Measurements from ENCODE around the gene DRC7.

Gene DRC7

DNA sequence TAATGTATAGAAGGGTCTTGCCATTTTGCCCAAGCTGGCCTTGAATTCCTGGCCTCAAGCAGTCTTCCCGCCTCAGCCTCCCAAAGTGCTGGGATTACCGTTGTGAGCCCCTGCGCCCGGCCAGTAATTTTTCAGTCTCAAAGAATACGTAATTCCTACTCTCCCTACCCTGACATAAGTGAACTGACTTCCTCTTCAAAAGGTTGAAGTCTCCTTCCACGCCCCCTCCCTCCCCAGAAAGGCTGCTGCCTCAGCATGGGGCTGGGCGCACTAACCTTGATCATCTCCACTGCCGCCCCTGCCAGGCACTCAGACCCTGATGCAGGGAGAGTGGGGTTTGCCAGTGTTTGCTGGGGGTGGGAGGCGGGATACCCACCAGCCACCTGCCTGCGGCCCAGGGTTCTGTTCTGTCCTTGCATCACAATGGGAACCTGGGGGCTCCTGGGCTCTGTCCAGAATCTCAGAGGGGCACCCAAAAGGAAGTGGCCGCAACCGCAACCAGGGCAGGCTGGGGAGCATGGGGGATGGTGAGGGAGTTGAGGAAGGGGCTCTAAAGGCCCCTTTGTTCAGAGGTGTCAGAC, 80.2 kb downstream of the DRC7 start:
- no peak for TF ChIP-seq GATA3 (IDR thresholded peaks at IDR 0.05; ENCODE audit: low read depth, low read length)
- no peak for TF ChIP-seq GATA2 (IDR thresholded peaks at IDR 0.05; ENCODE audit: low read depth, low read length)

GRCh38 chr16:57775661-57776469, 81.3 kb downstream of the DRC7 start:
- no peak for TF ChIP-seq GATA3 (IDR thresholded peaks at IDR 0.05; ENCODE audit: low read depth, low read length)
- no peak for TF ChIP-seq GATA2 (IDR thresholded peaks at IDR 0.05; ENCODE audit: low read depth, low read length)

DNA sequence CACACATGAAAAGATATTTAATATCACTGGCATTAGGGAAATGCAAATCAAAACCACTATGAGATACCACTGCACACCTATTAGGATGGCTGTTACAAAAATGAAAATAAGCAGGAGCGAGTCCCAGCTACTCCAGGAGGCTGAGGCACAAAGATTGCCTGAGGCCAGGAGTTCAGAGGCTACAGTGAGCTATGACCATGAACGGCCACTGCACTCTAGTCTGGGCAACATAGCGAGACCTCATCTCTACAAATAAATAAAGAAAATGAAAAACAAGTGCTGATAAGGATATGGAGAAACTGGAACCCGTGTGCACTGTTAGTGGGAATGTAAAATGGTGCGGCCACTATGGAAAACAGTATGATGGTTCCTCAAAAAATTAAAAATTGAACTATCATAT, 84.1 kb downstream of the DRC7 start:
- TF ChIP-seq GATA2 (IDR thresholded peaks at IDR 0.05; ENCODE audit: low read depth, low read length): no peak
- TF ChIP-seq GATA3 (IDR thresholded peaks at IDR 0.05; ENCODE audit: low read depth, low read length): no peak

- TF ChIP-seq GATA3 (IDR thresholded peaks at IDR 0.05; ENCODE audit: low read depth, low read length) (no peak), GATA2 (IDR thresholded peaks at IDR 0.05; ENCODE audit: low read depth, low read length) (no peak)
These were observed 86.7 kb downstream of the DRC7 start for GRCh38 chr16:57781349-57781740.

All from SH-SY5Y (cell line).